Fibroblast of lung (primary cell): Measurements from ENCODE around the gene EFNA5.

Experiments
- CTCF ChIP-seq, 2 donors: IDR thresholded peaks in 1 of 2; conservative IDR thresholded peaks in 1 of 2; 1 replicate in 1 of 2; 2 replicates in 1 of 2; pipeline ENCODE4 v1.5.1; 2011 to 2012; ENCODE audit warnings: low read length in 2 of 2, control low read depth in 1 of 2, inconsistent platforms in 1 of 2, low read depth in 1 of 2, mild to moderate bottlenecking in 1 of 2
- EZH2 ChIP-seq: IDR thresholded peaks from 2 replicates; pipeline ENCODE4 v1.5.1; 2012; ENCODE audit warnings: low read length, control low read depth, mild to moderate bottlenecking; ENCODE audit errors: missing control alignments

GRCh38 chr5:107630184-107630583 lies 40.6 kb downstream of the EFNA5 start:
- no peak for TF ChIP-seq CTCF (conservative IDR thresholded peaks at IDR 0.05 in 1 of 2, IDR thresholded peaks at IDR 0.05 in 1 of 2; ENCODE audit: low read depth in 1 of 2, low read length in 2 of 2)
- no peak for TF ChIP-seq EZH2
